H1 (cell line): ENCODE results near the gene NLRP8.

Source experiments
- BCL11A ChIP-seq, 2 experiments: IDR thresholded peaks; one replicate each; pipeline ENCODE4 v1.6.1; 2011; ENCODE audit warnings: low read depth in 2 of 2, low read length in 2 of 2, mild to moderate bottlenecking in 2 of 2
- CHD2 ChIP-seq: IDR thresholded peaks from 2 replicates; pipeline ENCODE4 v1.6.1; 2012; ENCODE audit warnings: low read length, improper control_type of control experiment
- EGR1 ChIP-seq: IDR thresholded peaks from 2 replicates; pipeline ENCODE4 v1.6.1; 2011; ENCODE audit warnings: low read depth, low read length, borderline replicate concordance
- NANOG ChIP-seq: IDR thresholded peaks from 2 replicates; pipeline ENCODE4 v1.6.1; 2011; ENCODE audit warnings: low read length, low read depth, mild to moderate bottlenecking, inconsistent platforms; ENCODE audit not compliant: insufficient read depth, poor library complexity, severe bottlenecking
- POLR2A ChIP-seq, 2 experiments: IDR thresholded peaks; 1 replicate in 1 of 2; 2 replicates in 1 of 2; pipeline ENCODE4 v1.6.1; 2011; ENCODE audit warnings: low read depth in 2 of 2, low read length in 2 of 2, mild to moderate bottlenecking in 2 of 2; ENCODE audit errors: control extremely low read depth in 1 of 2
- POLR2AphosphoS5 ChIP-seq: IDR thresholded peaks from 2 replicates; pipeline ENCODE4 v1.6.1; 2011; ENCODE audit warnings: low read depth, low read length
- RAD21 ChIP-seq, 2 experiments: IDR thresholded peaks in 1 of 2; conservative IDR thresholded peaks in 1 of 2; 2 replicates each; pipeline ENCODE4 v1.6.1; 2011; ENCODE audit warnings: low read depth in 2 of 2, low read length in 2 of 2, improper control_type of control experiment in 1 of 2, inconsistent platforms in 1 of 2, mild to moderate bottlenecking in 1 of 2, moderate library complexity in 1 of 2
- RBBP5 ChIP-seq: IDR thresholded peaks from 2 replicates; pipeline ENCODE4 v1.7.1; 2012; ENCODE audit warnings: low read depth, mild to moderate bottlenecking, inconsistent platforms, low read length, moderate library complexity, borderline replicate concordance
- TF ChIP-seq, protein P1 (sequence below), 3 experiments: IDR thresholded peaks; 1 replicate in 2 of 3; 2 replicates in 1 of 3; pipeline versions ENCODE4 v1.5.1 to v1.6.1; 2011; ENCODE audit warnings: low read length in 3 of 3, mild to moderate bottlenecking in 3 of 3, inconsistent platforms in 2 of 3, low read depth in 1 of 3, moderate library complexity in 1 of 3; ENCODE audit not compliant: insufficient read depth in 1 of 3; ENCODE audit errors: control extremely low read depth in 1 of 3
- TF ChIP-seq, protein P2 (sequence below): IDR thresholded peaks from 2 replicates; pipeline ENCODE4 v1.6.1; 2012; ENCODE audit warnings: inconsistent platforms

DNA sequence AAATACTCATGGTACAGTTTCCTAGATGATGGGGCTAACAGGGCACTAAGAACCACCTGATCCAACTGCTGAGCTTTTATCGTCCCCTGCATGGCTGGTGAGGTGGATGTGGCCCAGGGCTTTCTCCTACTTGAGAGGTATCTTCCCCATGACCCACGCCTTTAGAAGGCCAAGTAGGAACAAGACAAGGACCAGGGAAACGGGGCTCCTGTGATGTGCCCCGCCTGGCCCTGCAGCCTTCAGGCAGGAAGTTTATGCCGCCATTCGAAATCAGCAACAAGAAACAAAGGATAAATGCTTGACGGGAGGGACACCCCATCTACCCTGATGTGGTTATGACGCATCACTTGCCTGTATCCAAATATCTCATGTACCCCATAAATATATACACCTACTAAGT is 19.6 kb upstream of the NLRP8 start:
- TF ChIP-seq, protein P1, sequence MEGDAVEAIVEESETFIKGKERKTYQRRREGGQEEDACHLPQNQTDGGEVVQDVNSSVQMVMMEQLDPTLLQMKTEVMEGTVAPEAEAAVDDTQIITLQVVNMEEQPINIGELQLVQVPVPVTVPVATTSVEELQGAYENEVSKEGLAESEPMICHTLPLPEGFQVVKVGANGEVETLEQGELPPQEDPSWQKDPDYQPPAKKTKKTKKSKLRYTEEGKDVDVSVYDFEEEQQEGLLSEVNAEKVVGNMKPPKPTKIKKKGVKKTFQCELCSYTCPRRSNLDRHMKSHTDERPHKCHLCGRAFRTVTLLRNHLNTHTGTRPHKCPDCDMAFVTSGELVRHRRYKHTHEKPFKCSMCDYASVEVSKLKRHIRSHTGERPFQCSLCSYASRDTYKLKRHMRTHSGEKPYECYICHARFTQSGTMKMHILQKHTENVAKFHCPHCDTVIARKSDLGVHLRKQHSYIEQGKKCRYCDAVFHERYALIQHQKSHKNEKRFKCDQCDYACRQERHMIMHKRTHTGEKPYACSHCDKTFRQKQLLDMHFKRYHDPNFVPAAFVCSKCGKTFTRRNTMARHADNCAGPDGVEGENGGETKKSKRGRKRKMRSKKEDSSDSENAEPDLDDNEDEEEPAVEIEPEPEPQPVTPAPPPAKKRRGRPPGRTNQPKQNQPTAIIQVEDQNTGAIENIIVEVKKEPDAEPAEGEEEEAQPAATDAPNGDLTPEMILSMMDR (IDR thresholded peaks at IDR 0.05; ENCODE audit: control extremely low read depth in 1 of 3, insufficient read depth in 1 of 3, low read depth in 1 of 3, low read length in 3 of 3) = no peak
- no peak for TF ChIP-seq CHD2
- TF ChIP-seq POLR2A (IDR thresholded peaks at IDR 0.05; ENCODE audit: control extremely low read depth in 1 of 2, low read depth in 2 of 2, low read length in 2 of 2) = no peak
- no peak for TF ChIP-seq EGR1
- TF ChIP-seq NANOG = no peak
- TF ChIP-seq RAD21 (IDR thresholded peaks at IDR 0.05 in 1 of 2, conservative IDR thresholded peaks at IDR 0.05 in 1 of 2; ENCODE audit: low read depth in 2 of 2, low read length in 2 of 2) = no peak
- TF ChIP-seq, protein P2, sequence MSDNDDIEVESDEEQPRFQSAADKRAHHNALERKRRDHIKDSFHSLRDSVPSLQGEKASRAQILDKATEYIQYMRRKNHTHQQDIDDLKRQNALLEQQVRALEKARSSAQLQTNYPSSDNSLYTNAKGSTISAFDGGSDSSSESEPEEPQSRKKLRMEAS = no peak
- TF ChIP-seq POLR2AphosphoS5 = no peak
- no peak for TF ChIP-seq RBBP5
- TF ChIP-seq BCL11A (IDR thresholded peaks at IDR 0.05; ENCODE audit: low read depth in 2 of 2, low read length in 2 of 2) = no peak
